HepG2 (cell line): Measurements from ENCODE around the gene FRMD3. TPM values are rescaled to one million over a fixed set of nuclear protein-coding genes. Genes with fewer than 3 reads are reported as not detected.

Experiments used
- ATAC-seq: fragments of 200-7000 bp; cut with Tn5 transposase; 3 replicates; pipeline ENCODE4 v1.9.1; 2020; ENCODE audit warnings: mild to moderate bottlenecking, moderate library complexity
- BruUV-seq: library from RNA; stranded (reverse); fragments of 400-500 nt; replicated peaks from 2 replicates; lab custom pipeline; 2021; lab: Mats Ljungman, UMichigan
- CTCF ChIA-PET: fragments of 300-600 bp; formaldehyde crosslinking; extraction: SDS; loops from one replicate; lab custom pipeline; 2021; ENCODE audit warnings: low total read pairs, inconsistent platforms, low intra/inter-chr PET ratio; lab: Yijun Ruan, JAX
- POLR2A ChIA-PET: fragments of 350-600 bp; sonication (Branson Sonifier 250); formaldehyde crosslinking; loops from one replicate; lab custom pipeline; 2020; ENCODE audit warnings: antibody characterized with exemption, inconsistent platforms; lab: Yijun Ruan, JAX
- DNase-seq: peaks from one replicate; pipeline ENCODE4 v3.0.0-alpha.2; 2015; ENCODE audit warnings: low spot score
- FAIRE-seq: peaks from 3 replicates; lab custom pipeline; 2011; peaks lifted over from hg19 to GRCh38; lab: Jason Lieb, UNC
- H2AFZ ChIP-seq: one replicate; pipeline ENCODE4 v1.6.1; 2011; ENCODE audit warnings: low read length, inconsistent platforms
- H3K27ac ChIP-seq: fragments of 300-600 bp; 3 replicates; pipeline ENCODE4 v1.8.0; 2011; ENCODE audit warnings: mixed run types, mild to moderate bottlenecking, mixed read lengths, low read length, inconsistent platforms; ENCODE audit not compliant: insufficient read depth; ENCODE audit errors: extremely low read length
- H3K27me3 ChIP-seq, 2 experiments: fragments of 200-600 bp in 1 of 2; 2 replicates in 1 of 2; 3 replicates in 1 of 2; pipeline versions ENCODE4 v1.6.0 to v1.8.0; 2011; ENCODE audit warnings: low read length in 2 of 2, mild to moderate bottlenecking in 2 of 2, moderate library complexity in 2 of 2, inconsistent platforms in 1 of 2; ENCODE audit not compliant: insufficient read depth in 2 of 2, control insufficient read depth in 1 of 2
- H3K36me3 ChIP-seq, 2 experiments: fragments of 200-600 bp in 1 of 2; replicated peaks in 1 of 2; 2 replicates in 1 of 2; 3 replicates in 1 of 2; pipeline versions ENCODE4 v1.5.1 to v1.8.0; 2011; ENCODE audit warnings: low read length in 2 of 2, inconsistent platforms in 1 of 2; ENCODE audit not compliant: insufficient read depth in 2 of 2, control insufficient read depth in 1 of 2
- H3K4me1 ChIP-seq: 2 replicates; pipeline ENCODE4 v1.5.1; 2012; ENCODE audit warnings: low read length, inconsistent platforms; ENCODE audit not compliant: insufficient read depth
- H3K4me2 ChIP-seq: 2 replicates; pipeline ENCODE4 v1.6.0; 2011; ENCODE audit warnings: low read depth, low read length, inconsistent platforms
- H3K4me3 ChIP-seq, 3 experiments: fragments of 200-600 bp in 1 of 3; sonication (generic), shearing (Covaris generic) in 1 of 3; replicated peaks in 1 of 3; 2 replicates each; pipeline ENCODE4 v1.5.1; 2011 to 2016; ENCODE audit warnings: low read length in 3 of 3, inconsistent platforms in 2 of 3, low read depth in 2 of 3, mild to moderate bottlenecking in 2 of 3, control low read depth in 1 of 3, mixed read lengths in 1 of 3; ENCODE audit not compliant: insufficient read depth in 1 of 3
- H3K79me2 ChIP-seq: one replicate; pipeline ENCODE4 v1.6.1; 2011; ENCODE audit warnings: low read length, inconsistent platforms; ENCODE audit not compliant: insufficient read depth
- H3K9ac ChIP-seq: 2 replicates; pipeline ENCODE4 v1.6.0; 2011; ENCODE audit warnings: mild to moderate bottlenecking, low read depth, low read length, inconsistent platforms; ENCODE audit not compliant: insufficient read depth
- H3K9me3 ChIP-seq: 2 replicates; pipeline ENCODE4 v1.5.1; 2012; ENCODE audit warnings: mild to moderate bottlenecking, low read length
- H4K20me1 ChIP-seq: 2 replicates; pipeline ENCODE4 v1.6.0; 2011; ENCODE audit warnings: inconsistent platforms, mild to moderate bottlenecking, low read length, moderate library complexity; ENCODE audit not compliant: insufficient read depth
- ADNP ChIP-seq: sonication (generic); formaldehyde crosslinking; IDR thresholded peaks from 2 replicates; pipeline ENCODE4 v1.4.0; 2020; ENCODE audit warnings: missing genetic modification reagents
- ARHGAP35 ChIP-seq: sonication (generic); formaldehyde crosslinking; IDR thresholded peaks from 2 replicates; pipeline ENCODE4 v1.9.0; 2022; ENCODE audit warnings: mild to moderate bottlenecking, inconsistent platforms, moderate library complexity, missing genetic modification reagents, borderline replicate concordance
- ARNTL ChIP-seq: sonication (generic); formaldehyde crosslinking; IDR thresholded peaks from 2 replicates; pipeline ENCODE4 v1.4.0; 2020; ENCODE audit warnings: mild to moderate bottlenecking, missing genetic modification reagents
- EED ChIP-seq: sonication (generic); formaldehyde crosslinking; IDR thresholded peaks from 2 replicates; pipeline ENCODE4 v1.5.0; 2020; ENCODE audit warnings: mild to moderate bottlenecking, missing genetic modification reagents
- NR2F6 ChIP-seq, 2 experiments: IDR thresholded peaks; 2 replicates each; pipeline ENCODE4 v1.6.1; 2016; ENCODE audit warnings: antibody characterized with exemption in 1 of 2, mild to moderate bottlenecking in 1 of 2
- PAF1 ChIP-seq: IDR thresholded peaks from 2 replicates; pipeline ENCODE4 v1.6.1; 2016; ENCODE audit warnings: missing genetic modification reagents, missing compliant biosample characterization
- PCBP2 ChIP-seq: fragments of 200-400 bp; formaldehyde crosslinking; optimal IDR thresholded peaks from 2 replicates; pipeline ENCODE3; 2018; ENCODE audit warnings: low read length, low read depth; ENCODE audit not compliant: poor library complexity, severe bottlenecking
- RBAK ChIP-seq: sonication (generic); formaldehyde crosslinking; IDR thresholded peaks from 2 replicates; pipeline ENCODE4 v1.5.1; 2020; ENCODE audit warnings: mild to moderate bottlenecking, missing genetic modification reagents
- SMARCE1 ChIP-seq: fragments of 450-650 bp; IDR thresholded peaks from 2 replicates; pipeline ENCODE4 v1.6.1; 2017; ENCODE audit warnings: borderline replicate concordance
- ZBTB37 ChIP-seq: sonication (generic); formaldehyde crosslinking; IDR thresholded peaks from 2 replicates; pipeline ENCODE4 v1.4.0; 2020; ENCODE audit warnings: mild to moderate bottlenecking, missing genetic modification reagents
- ZKSCAN5 ChIP-seq: sonication (generic); formaldehyde crosslinking; IDR thresholded peaks from 2 replicates; pipeline ENCODE4 v1.5.1; 2020; ENCODE audit warnings: mild to moderate bottlenecking, missing genetic modification reagents
- ZNF543 ChIP-seq: sonication (generic); formaldehyde crosslinking; IDR thresholded peaks from 2 replicates; pipeline ENCODE4 v1.4.0; 2020; ENCODE audit warnings: mild to moderate bottlenecking, missing genetic modification reagents
- WGBS: methylation state at CpG from one replicate; pipeline ENCODE4 v1.1.6; 2017; ENCODE audit warnings: low lambda C conversion rate; 5-methylcytosine and 5-hydroxymethylcytosine counted together
- in situ Hi-C: cut with HindIII; loops from 2 replicates; pipeline ENCODE4 v1.10.0; 2017; ENCODE audit warnings: low pct_unique_long_range_greater_than_20kb; ENCODE audit not compliant: extremely low pct_ligation_motif_present
- intact Hi-C: fragments of 100-400 bp; cut with micrococcal nuclease; formaldehyde crosslinking; loops from one replicate; pipeline ENCODE4 v1.10.0; 2022; ENCODE audit not compliant: unreplicated experiment
- polyA plus RNA-seq, 8 experiments: library from polyadenylated mRNA; depleted of rRNA in 3 of 8; stranded (reverse) in 7 of 8; unstranded in 1 of 8; fragments of >200 nt; fragmentation: Illumina TruSeq in 4 of 8; extraction: Trizol in 4 of 8; gene quantifications; 2 replicates each; pipeline versions ENCODE4 v1.2.1 to v1.2.3, GENCODE V29; 2011 to 2016; ENCODE audit warnings: low read depth in 4 of 8, missing spikeins in 1 of 8, mixed read lengths in 1 of 8; ENCODE audit not compliant: insufficient read depth in 1 of 8
- small RNA-seq, 3 experiments: library from RNA; depleted of rRNA; stranded (forward); fragments of <200 nt; gene quantifications; one replicate each; pipeline ENCODE3, GENCODE V24; 2012; ENCODE audit warnings: low read depth in 2 of 3, low replicate concordance in 1 of 3; ENCODE audit not compliant: insufficient read length in 3 of 3, insufficient read depth in 2 of 3
- total RNA-seq, 5 experiments: library from RNA; depleted of rRNA; stranded (reverse); fragments of >200 nt; fragmentation: Illumina TruSeq; extraction: Trizol; gene quantifications; 2 replicates each; pipeline ENCODE4 v1.2.3, GENCODE V29; 2016; ENCODE audit warnings: low read depth in 1 of 5

FRMD3 gene
- total and polyA plus RNA-seq, 2 of the 13 experiments (the other 11 are each of a cell fraction or from before 2014, with no cell fraction given) = 3.2 to 7.7 TPM

- ChIA-PET POLR2A (no interaction called here), CTCF (no interaction called here)
- Histone ChIP-seq H3K9me3 (no peaks in the 10 kb centered on the region), H3K4me3 (no peak overlapping the region), H3K36me3 (no peaks in the 10 kb centered on the region), H4K20me1 (no peaks in the 10 kb centered on the region), H3K4me1 (no peaks in the 10 kb centered on the region), H3K4me2 (no peak overlapping the region), H3K27me3 (peaks cover 2 to 30% of the 10 kb centered on the region in 2 experiments; a peak in 3 of 5 replicates), H3K27ac (no peak overlapping the region), H2AFZ (no peak overlapping the region), H3K79me2 (no peaks in the 10 kb centered on the region), H3K9ac (no peak overlapping the region)
- FAIRE-seq (no peak), DNase-seq (no peak), ATAC-seq (no peak)
- no TSS peak for BruUV-seq
- TF ChIP-seq RBAK (CRISPR knock-in tag) (no peak), ZBTB37 (CRISPR knock-in tag) (no peak), EED (CRISPR knock-in tag) (no peak), ZKSCAN5 (CRISPR knock-in tag) (no peak), ADNP (no peak), PAF1 (CRISPR knock-in tag) (no peak), PCBP2 (no peak), SMARCE1 (no peak), NR2F6 (IDR thresholded peaks at IDR 0.05) (no peak), NR2F6 (CRISPR knock-in tag; IDR thresholded peaks at IDR 0.05) (no peak), ZNF543 (no peak), ARHGAP35 (CRISPR knock-in tag) (no peak), ARNTL (CRISPR knock-in tag) (no peak)
- intact Hi-C loops = no loop called here
- WGBS = 0% methylated on average over 2 of the region's 2 CpGs
- in situ Hi-C loops = no loop called here
Measured at GRCh38 chr9:83196946-83197345, 341.3 kb downstream of the FRMD3 start.

Small RNAs within 50 kb of the gene (small RNA-seq; reads per million reads assigned to genes)
- gene AL137847.3 = 0 reads per million in 3 experiments
- 0 reads per million in 3 experiments for gene RN7SKP242
- gene RNU4-29P = 0 reads per million in 3 experiments

Other genes with a start within 250 kb of the FRMD3 start
- 4.8 and 6.3 TPM in 2 replicates for gene IDNK, start 84.7 kb upstream of the FRMD3 start, total RNA-seq (2016; rRNA removed; fragmentation: Illumina TruSeq; extraction: Trizol)
- gene IDNK, start 84.7 kb upstream of the FRMD3 start, polyA plus RNA-seq (2011; rRNA removed) = 2.7 and 3.1 TPM in 2 replicates
- gene UBQLN1, start 169.6 kb upstream of the FRMD3 start, total RNA-seq (2016; rRNA removed; fragmentation: Illumina TruSeq; extraction: Trizol) = 83.8 and 99.6 TPM in 2 replicates
- gene UBQLN1, start 169.6 kb upstream of the FRMD3 start, polyA plus RNA-seq (2011; rRNA removed) = 78.1 and 85.7 TPM in 2 replicates